Measurements from ENCODE around the gene RNF169. TPM values are rescaled to one million over a fixed set of nuclear protein-coding genes. Genes with fewer than 3 reads are reported as not detected.
"Not testable (repeated sequence)": the region's sequence is repeated elsewhere in the genome, so short reads cannot be mapped to it uniquely, and the experiment has no call there.

Gene RNF169
- total and polyA plus RNA-seq, 4 donors: 4.4 to 34.8 (median 12.7) TPM

GRCh38 chr11:74746868-74747267, 1.8 kb upstream of the RNF169 start:
- H3K9ac ChIP-seq (ENCODE audit: insufficient read depth in 1 of 2, low read length in 2 of 2): no peak overlapping the region

DNA sequence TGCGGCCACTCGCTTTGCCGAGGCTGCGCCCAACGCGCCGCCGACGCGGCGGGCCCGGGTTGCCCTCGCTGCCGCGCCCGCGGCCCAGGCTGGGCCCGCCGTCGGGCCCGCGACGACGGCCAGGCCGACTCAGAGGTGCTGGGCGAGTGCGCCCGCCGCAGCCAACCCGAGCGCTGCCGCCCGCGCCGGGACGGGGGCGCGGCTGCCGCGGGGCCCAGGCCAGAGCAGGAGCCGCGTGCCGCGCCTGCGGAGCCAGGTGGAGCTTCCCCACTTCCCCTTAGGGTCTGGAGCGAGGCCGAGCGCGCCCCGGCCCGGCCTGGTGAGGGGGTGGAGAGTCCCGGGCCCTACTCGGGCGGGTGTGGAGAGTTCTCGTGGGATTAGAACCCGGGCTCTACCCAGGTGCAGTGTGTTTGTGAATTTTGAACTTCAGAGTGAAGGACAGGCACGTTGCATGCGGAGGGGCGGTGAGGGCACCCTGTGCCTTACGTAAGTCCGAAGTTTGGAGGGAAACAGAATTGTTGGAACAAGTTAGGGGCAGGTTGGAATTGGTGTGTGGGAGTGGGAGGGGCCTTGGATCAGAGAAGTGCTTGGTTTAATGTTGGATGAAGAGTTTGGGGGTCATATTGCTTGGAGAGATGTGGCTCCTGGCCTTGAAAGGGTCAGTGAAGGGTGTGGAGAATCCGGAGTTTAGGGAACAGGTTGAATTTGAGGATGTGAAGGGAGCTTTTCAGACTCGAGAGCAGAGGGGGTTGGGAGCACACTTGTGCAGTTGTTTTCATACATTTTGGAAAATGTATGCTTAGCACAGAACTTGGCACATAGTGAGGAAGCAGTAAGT, 697 bp downstream of the RNF169 start:
- 0% methylated on average over 40 to 63 of the region's 63 CpGs for WGBS, 2 donors
- Histone ChIP-seq H3K9me3 (ENCODE audit: control insufficient read depth in 4 of 4, insufficient read depth in 3 of 4, low read length in 3 of 4) (no peaks in the 10 kb centered on the region), H3K27ac (ENCODE audit: low read depth in 1 of 2, low read length in 1 of 2) (peak overlapping the region; percentile 92 to 93), H3K27me3 (ENCODE audit: control insufficient read depth in 3 of 3, insufficient read depth in 3 of 3, low read length in 2 of 3) (no peaks in the 10 kb centered on the region), H3K36me3 (ENCODE audit: control insufficient read depth in 4 of 4, insufficient read depth in 4 of 4, low read length in 4 of 4) (no peaks in the 10 kb centered on the region), H3K4me3 (peak overlapping the region; percentile 80), H3K9ac (ENCODE audit: insufficient read depth in 1 of 2, low read length in 2 of 2) (peak overlapping the region; percentile 63 to 70), H3K4me1 (ENCODE audit: control insufficient read depth in 5 of 5, insufficient read depth in 5 of 5, low read length in 5 of 5) (peaks cover 11 to 26% (median 13%) of the 10 kb centered on the region in 5 donors)
- TF ChIP-seq, protein P1, sequence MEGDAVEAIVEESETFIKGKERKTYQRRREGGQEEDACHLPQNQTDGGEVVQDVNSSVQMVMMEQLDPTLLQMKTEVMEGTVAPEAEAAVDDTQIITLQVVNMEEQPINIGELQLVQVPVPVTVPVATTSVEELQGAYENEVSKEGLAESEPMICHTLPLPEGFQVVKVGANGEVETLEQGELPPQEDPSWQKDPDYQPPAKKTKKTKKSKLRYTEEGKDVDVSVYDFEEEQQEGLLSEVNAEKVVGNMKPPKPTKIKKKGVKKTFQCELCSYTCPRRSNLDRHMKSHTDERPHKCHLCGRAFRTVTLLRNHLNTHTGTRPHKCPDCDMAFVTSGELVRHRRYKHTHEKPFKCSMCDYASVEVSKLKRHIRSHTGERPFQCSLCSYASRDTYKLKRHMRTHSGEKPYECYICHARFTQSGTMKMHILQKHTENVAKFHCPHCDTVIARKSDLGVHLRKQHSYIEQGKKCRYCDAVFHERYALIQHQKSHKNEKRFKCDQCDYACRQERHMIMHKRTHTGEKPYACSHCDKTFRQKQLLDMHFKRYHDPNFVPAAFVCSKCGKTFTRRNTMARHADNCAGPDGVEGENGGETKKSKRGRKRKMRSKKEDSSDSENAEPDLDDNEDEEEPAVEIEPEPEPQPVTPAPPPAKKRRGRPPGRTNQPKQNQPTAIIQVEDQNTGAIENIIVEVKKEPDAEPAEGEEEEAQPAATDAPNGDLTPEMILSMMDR (IDR thresholded peaks at IDR 0.05; ENCODE audit: control extremely low read depth, extremely low read depth): no peak
- DNase-seq: peak; percentile 60 to 69 (median 64)
- peak; percentile 68 for ATAC-seq (ENCODE audit: insufficient read depth, low FRiP score)

More at GRCh38 chr11:74746868-74747267, 1.8 kb upstream of the RNF169 start:
- DNase-seq (no peak), ATAC-seq (ENCODE audit: insufficient read depth, low FRiP score) (no peak)
- H3K9me3 ChIP-seq (ENCODE audit: control insufficient read depth in 4 of 4, insufficient read depth in 3 of 4, low read length in 3 of 4): no peaks in the 10 kb centered on the region
- WGBS, 2 donors: 97 to 98% methylated on average over 3 of the region's 3 CpGs
- no peaks in the 10 kb centered on the region for H3K36me3 ChIP-seq (ENCODE audit: control insufficient read depth in 4 of 4, insufficient read depth in 4 of 4, low read length in 4 of 4)
- H3K4me3 ChIP-seq: no peak overlapping the region
- TF ChIP-seq, protein P1 (IDR thresholded peaks at IDR 0.05; ENCODE audit: control extremely low read depth, extremely low read depth): no peak
- no peak overlapping the region for H3K27ac ChIP-seq (ENCODE audit: low read depth in 1 of 2, low read length in 1 of 2)
- H3K27me3 ChIP-seq (ENCODE audit: control insufficient read depth in 3 of 3, insufficient read depth in 3 of 3, low read length in 2 of 3): no peaks in the 10 kb centered on the region
- peaks cover 8 to 16% (median 13%) of the 10 kb centered on the region in 5 donors for H3K4me1 ChIP-seq (ENCODE audit: control insufficient read depth in 5 of 5, insufficient read depth in 5 of 5, low read length in 5 of 5)

- Histone ChIP-seq H3K4me1 (ENCODE audit: control insufficient read depth in 5 of 5, insufficient read depth in 5 of 5, low read length in 5 of 5) (peaks cover 13 to 26% (median 14%) of the 10 kb centered on the region in 5 donors), H3K27ac (ENCODE audit: low read depth in 1 of 2, low read length in 1 of 2) (peak overlapping the region in 1 of 2 donors; percentile 93)
- 25% methylated on average over 2 of the region's 2 CpGs for WGBS, 2 donors
Observed at GRCh38 chr11:74749965-74750296, 1.3 kb downstream of the RNF169 start.

GRCh38 chr11:74750598-74750997, 1.9 kb downstream of the RNF169 start:
- DNase-seq; H3K4me3 ChIP-seq; H3K9me3 ChIP-seq (ENCODE audit: control insufficient read depth in 4 of 4, insufficient read depth in 3 of 4, low read length in 3 of 4); H3K27ac ChIP-seq (ENCODE audit: low read depth in 1 of 2, low read length in 1 of 2); ATAC-seq (ENCODE audit: insufficient read depth, low FRiP score); H3K36me3 ChIP-seq (ENCODE audit: control insufficient read depth in 4 of 4, insufficient read depth in 4 of 4, low read length in 4 of 4); H3K27me3 ChIP-seq (ENCODE audit: control insufficient read depth in 3 of 3, insufficient read depth in 3 of 3, low read length in 2 of 3); H3K9ac ChIP-seq (ENCODE audit: insufficient read depth in 1 of 2, low read length in 2 of 2): not testable (repeated sequence)
- peaks cover 13 to 26% (median 17%) of the 10 kb centered on the region in 5 donors for H3K4me1 ChIP-seq (ENCODE audit: control insufficient read depth in 5 of 5, insufficient read depth in 5 of 5, low read length in 5 of 5)
- 95 to 97% methylated on average over 12 to 14 of the region's 14 CpGs for WGBS, 2 donors

More at GRCh38 chr11:74749965-74750296, 1.3 kb downstream of the RNF169 start:
- H3K27me3 ChIP-seq (ENCODE audit: control insufficient read depth in 3 of 3, insufficient read depth in 3 of 3, low read length in 2 of 3): no peaks in the 10 kb centered on the region
- no peaks in the 10 kb centered on the region for H3K36me3 ChIP-seq (ENCODE audit: control insufficient read depth in 4 of 4, insufficient read depth in 4 of 4, low read length in 4 of 4)
- TF ChIP-seq, protein P1 (IDR thresholded peaks at IDR 0.05; ENCODE audit: control extremely low read depth, extremely low read depth): no peak
- DNase-seq (peak in 2 of 3 donors; percentile 28 to 29), ATAC-seq (ENCODE audit: insufficient read depth, low FRiP score) (no peak)
- peak overlapping the region in 1 of 2 donors; percentile 63 for H3K9ac ChIP-seq (ENCODE audit: insufficient read depth in 1 of 2, low read length in 2 of 2)
- H3K9me3 ChIP-seq (ENCODE audit: control insufficient read depth in 4 of 4, insufficient read depth in 3 of 4, low read length in 3 of 4): no peaks in the 10 kb centered on the region
- peak overlapping the region; percentile 80 for H3K4me3 ChIP-seq
